BLaER1 treated with 17β-estradiol and CSF1 and Interleukin-3, amounts not matched to agents 10 nM and 100 nM (cell line): ENCODE results near the gene CLDN14.

Source experiments
- H3K27ac ChIP-seq, 11 experiments: shearing (Covaris generic); formaldehyde crosslinking; 2 replicates each; pipeline ENCODE4 v1.8.1; 2022
- H3K27me3 ChIP-seq, 11 experiments: shearing (Covaris generic); formaldehyde crosslinking; 2 replicates each; pipeline ENCODE4 v1.8.1; 2022
- H3K36me3 ChIP-seq, 11 experiments: shearing (Covaris generic); formaldehyde crosslinking; 2 replicates each; pipeline ENCODE4 v1.8.1; 2022
- H3K4me1 ChIP-seq, 10 experiments: shearing (Covaris generic); formaldehyde crosslinking; 2 replicates each; pipeline ENCODE4 v1.8.1; 2022
- H3K4me2 ChIP-seq, 11 experiments: shearing (Covaris generic); formaldehyde crosslinking; 2 replicates each; pipeline ENCODE4 v1.8.1; 2022
- H3K4me3 ChIP-seq, 10 experiments: shearing (Covaris generic); formaldehyde crosslinking; 2 replicates each; pipeline ENCODE4 v1.8.1; 2022
- H3K9ac ChIP-seq, 11 experiments: shearing (Covaris generic); formaldehyde crosslinking; 2 replicates each; pipeline ENCODE4 v1.8.1; 2022
- H3K9me3 ChIP-seq, 11 experiments: shearing (Covaris generic); formaldehyde crosslinking; replicated peaks in 1 of 11; 2 replicates each; pipeline ENCODE4 v1.8.1; 2022
- H4K20me1 ChIP-seq, 11 experiments: shearing (Covaris generic); formaldehyde crosslinking; 2 replicates each; pipeline ENCODE4 v1.8.1; 2022
- Cebpa-rat ChIP-seq, 11 experiments: shearing (Covaris generic); IDR thresholded peaks; 2 replicates each; pipeline ENCODE4 v1.8.1; 2022

Gene CLDN14

DNA sequence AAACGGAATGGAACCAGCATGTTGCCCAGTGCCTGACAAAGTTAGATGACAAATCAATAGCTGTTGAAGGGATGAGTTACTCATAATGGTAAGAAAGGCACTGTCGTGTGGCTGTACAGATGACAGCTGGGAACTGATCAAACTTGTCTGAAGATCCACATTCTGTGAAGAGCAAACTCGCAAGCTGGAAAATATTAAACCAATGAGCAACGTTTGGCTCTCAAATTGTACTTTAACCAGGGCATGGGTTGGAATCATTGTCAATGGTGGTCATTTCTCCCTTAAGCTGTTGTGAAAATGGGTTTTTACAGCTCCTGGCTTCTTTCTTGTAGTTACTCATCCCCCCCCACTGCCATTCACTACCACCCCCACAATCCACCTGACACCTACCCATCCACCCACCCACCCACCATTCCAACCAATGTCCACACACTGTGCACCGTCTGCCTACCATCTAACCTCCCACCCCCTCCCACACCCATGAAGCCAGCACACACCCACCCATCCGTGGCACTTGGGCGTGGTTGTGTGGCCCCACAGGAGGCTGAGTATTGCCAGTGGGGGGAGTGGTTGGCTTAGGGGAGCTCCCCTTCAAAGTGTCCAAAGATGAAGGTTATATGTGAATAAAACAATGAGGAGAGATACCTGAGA is 46.7 kb downstream of the CLDN14 start:
- H3K9ac ChIP-seq = no peak overlapping the region
- H3K4me1 ChIP-seq = peaks cover 0 to 40% (median 14%) of the 10 kb centered on the region in 10 experiments; a peak in 13 of 20 replicates
- TF ChIP-seq Cebpa-rat (IDR thresholded peaks at IDR 0.05) = no peak
- no peaks in the 10 kb centered on the region; a peak in 3 of 22 replicates for H3K27me3 ChIP-seq
- H3K4me3 ChIP-seq = no peak overlapping the region
- no peak overlapping the region for H3K4me2 ChIP-seq
- no peaks in the 10 kb centered on the region for H4K20me1 ChIP-seq
- H3K27ac ChIP-seq = no peak overlapping the region
- H3K36me3 ChIP-seq = no peaks in the 10 kb centered on the region
- H3K9me3 ChIP-seq = peaks cover 0 to 5% (median 0%) of the 10 kb centered on the region in 11 experiments; a peak in 1 of 22 replicates

DNA sequence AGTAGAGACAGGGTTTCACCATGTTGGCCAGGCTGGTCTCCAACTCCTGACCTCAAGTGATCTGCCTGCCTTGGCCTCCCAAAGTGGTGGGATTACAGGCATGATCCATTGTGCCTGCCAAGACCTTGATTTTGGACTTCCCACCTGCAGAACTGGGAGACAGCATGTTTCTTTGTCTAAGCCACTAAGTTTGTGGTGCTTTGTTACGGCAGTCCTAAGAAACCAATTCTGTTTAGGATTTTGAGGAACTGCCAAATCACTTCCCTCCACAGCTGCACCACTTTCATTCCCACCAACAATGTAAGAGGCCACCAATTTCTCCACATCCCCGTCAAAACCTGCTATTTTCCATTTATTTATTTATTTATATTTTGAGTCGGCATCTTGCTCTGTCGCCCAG is 48.7 kb downstream of the CLDN14 start:
- H3K4me3 ChIP-seq = no peak overlapping the region
- H3K27ac ChIP-seq = peak overlapping the region in 1 of 11 experiments; percentile 84; a peak in 3 of 22 replicates
- no peaks in the 10 kb centered on the region for H3K9me3 ChIP-seq
- H3K9ac ChIP-seq = no peak overlapping the region
- no peak for TF ChIP-seq Cebpa-rat (IDR thresholded peaks at IDR 0.05)
- peaks cover 0 to 40% (median 14%) of the 10 kb centered on the region in 10 experiments; a peak in 13 of 20 replicates for H3K4me1 ChIP-seq
- H4K20me1 ChIP-seq = no peaks in the 10 kb centered on the region
- H3K27me3 ChIP-seq = no peaks in the 10 kb centered on the region; a peak in 3 of 22 replicates
- peak overlapping the region in 4 of 11 experiments; percentile 41 to 78 (median 68); a peak in 7 of 22 replicates for H3K4me2 ChIP-seq
- H3K36me3 ChIP-seq = no peaks in the 10 kb centered on the region

DNA sequence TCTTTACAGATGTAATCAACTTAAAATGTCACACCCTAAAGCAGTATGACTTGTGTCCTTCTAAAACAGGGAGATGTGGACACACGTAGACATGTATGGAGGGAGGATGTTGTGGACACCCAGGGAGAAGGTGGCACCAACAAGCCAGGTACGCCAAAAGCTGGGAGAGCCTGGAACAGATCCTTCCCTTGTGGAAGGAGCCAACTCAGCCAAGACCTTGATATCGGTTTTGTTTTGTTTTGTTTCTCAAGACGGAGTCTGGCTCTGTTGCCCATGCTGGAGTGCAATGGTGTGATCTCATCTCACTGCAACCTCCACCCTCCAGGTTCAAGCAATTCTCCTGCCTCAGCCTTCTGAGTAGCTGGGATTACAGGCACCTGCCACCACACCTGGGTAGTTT is 49.1 kb downstream of the CLDN14 start:
- H4K20me1 ChIP-seq = no peaks in the 10 kb centered on the region
- peak overlapping the region in 4 of 11 experiments; percentile 41 to 78 (median 68); a peak in 7 of 22 replicates for H3K4me2 ChIP-seq
- no peak for TF ChIP-seq Cebpa-rat (IDR thresholded peaks at IDR 0.05)
- no peak overlapping the region for H3K4me3 ChIP-seq
- peak overlapping the region in 2 of 11 experiments; percentile 59 to 84; a peak in 5 of 22 replicates for H3K27ac ChIP-seq
- H3K27me3 ChIP-seq = no peaks in the 10 kb centered on the region; a peak in 3 of 22 replicates
- peaks cover 0 to 40% (median 14%) of the 10 kb centered on the region in 10 experiments; a peak in 13 of 20 replicates for H3K4me1 ChIP-seq
- peak overlapping the region in 1 of 11 experiments; percentile 19; a peak in 1 of 22 replicates for H3K9ac ChIP-seq
- H3K36me3 ChIP-seq = no peaks in the 10 kb centered on the region
- H3K9me3 ChIP-seq = no peaks in the 10 kb centered on the region

DNA sequence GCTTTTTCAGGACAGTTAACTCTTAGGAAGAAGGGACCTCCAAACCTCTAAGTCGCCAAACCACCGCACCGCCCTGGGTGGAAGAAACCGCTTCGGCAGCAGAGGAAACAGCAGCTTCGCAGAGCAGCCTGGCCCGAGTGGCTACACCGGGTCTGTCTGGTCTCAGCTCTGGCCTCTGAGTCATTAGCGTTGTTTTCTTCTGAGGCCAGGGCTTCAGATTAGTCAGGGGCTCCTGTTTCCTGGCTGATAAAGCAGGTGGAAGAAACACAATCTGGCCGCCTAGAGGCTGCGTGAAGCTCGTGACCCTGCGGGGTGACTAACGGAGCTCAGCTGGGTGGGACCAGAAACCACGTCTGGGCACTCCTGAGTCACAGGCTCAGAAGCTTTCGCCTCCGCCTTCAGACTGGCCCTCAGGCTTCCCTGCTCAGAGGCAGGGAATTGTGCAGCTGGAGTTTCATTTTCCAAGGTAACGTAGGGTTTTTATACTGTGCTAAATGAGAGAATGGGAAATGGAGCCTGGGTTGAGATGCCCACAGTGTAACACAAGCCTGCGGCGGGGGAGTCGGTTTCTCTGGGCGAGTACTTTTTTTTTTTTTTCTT is 49.9 kb downstream of the CLDN14 start:
- peak overlapping the region in 6 of 11 experiments; percentile 31 to 84 (median 60); a peak in 11 of 22 replicates for H3K27ac ChIP-seq
- H4K20me1 ChIP-seq = no peaks in the 10 kb centered on the region; a peak in 1 of 22 replicates
- no peaks in the 10 kb centered on the region; a peak in 3 of 22 replicates for H3K27me3 ChIP-seq
- no peak overlapping the region; a peak in 1 of 20 replicates for H3K4me3 ChIP-seq
- H3K9me3 ChIP-seq = no peaks in the 10 kb centered on the region
- H3K9ac ChIP-seq = peak overlapping the region in 5 of 11 experiments; percentile 19 to 71 (median 49); a peak in 6 of 22 replicates
- peak overlapping the region in 9 of 11 experiments; percentile 2 to 78 (median 41); a peak in 12 of 22 replicates for H3K4me2 ChIP-seq
- H3K4me1 ChIP-seq = peaks cover 0 to 40% (median 14%) of the 10 kb centered on the region in 10 experiments; a peak in 13 of 20 replicates
- TF ChIP-seq Cebpa-rat (IDR thresholded peaks at IDR 0.05) = no peak
- H3K36me3 ChIP-seq = no peaks in the 10 kb centered on the region

DNA sequence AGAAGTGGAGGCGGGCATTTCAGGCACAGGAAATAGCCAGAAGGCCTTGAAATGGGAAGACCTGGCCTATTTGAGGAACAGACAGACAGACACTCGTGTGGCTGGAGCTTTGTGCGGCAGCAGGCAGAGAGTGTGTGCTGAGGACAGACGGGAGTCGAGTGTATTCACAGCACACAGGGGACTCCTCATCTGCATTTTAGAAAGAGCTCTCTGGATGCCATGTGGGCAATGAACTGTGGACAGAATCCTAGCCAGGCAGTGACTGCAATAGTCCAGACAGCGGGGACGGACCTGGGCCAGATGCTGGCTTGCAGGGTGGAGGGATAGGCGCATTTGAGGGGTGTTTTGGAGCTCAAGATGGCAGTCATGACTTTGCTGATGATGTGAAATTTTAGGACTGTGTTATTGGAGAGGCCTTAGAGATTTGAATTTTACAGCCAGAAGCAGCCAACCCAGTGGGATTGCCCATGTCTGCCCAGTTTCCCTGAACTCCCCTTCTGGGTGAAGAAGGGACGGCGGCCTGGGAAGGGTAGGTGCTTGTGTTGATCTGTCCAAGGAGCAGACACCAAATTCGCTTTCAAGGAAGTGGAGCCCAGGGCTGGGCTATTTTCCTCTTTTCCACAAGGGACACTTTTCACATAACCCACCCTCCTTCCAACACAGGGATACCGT is 51.0 kb downstream of the CLDN14 start:
- H4K20me1 ChIP-seq = no peaks in the 10 kb centered on the region; a peak in 1 of 22 replicates
- no peak overlapping the region for H3K4me3 ChIP-seq
- H3K4me2 ChIP-seq = peak overlapping the region in 4 of 11 experiments; percentile 41 to 78 (median 68); a peak in 7 of 22 replicates
- H3K27me3 ChIP-seq = no peaks in the 10 kb centered on the region; a peak in 3 of 22 replicates
- peak overlapping the region in 1 of 11 experiments; percentile 71; a peak in 2 of 22 replicates for H3K9ac ChIP-seq
- H3K9me3 ChIP-seq = no peaks in the 10 kb centered on the region
- TF ChIP-seq Cebpa-rat (IDR thresholded peaks at IDR 0.05) = no peak
- H3K4me1 ChIP-seq = peaks cover 0 to 40% (median 14%) of the 10 kb centered on the region in 10 experiments; a peak in 13 of 20 replicates
- H3K36me3 ChIP-seq = no peaks in the 10 kb centered on the region
- peak overlapping the region in 3 of 11 experiments; percentile 70 to 84 (median 74); a peak in 5 of 22 replicates for H3K27ac ChIP-seq

DNA sequence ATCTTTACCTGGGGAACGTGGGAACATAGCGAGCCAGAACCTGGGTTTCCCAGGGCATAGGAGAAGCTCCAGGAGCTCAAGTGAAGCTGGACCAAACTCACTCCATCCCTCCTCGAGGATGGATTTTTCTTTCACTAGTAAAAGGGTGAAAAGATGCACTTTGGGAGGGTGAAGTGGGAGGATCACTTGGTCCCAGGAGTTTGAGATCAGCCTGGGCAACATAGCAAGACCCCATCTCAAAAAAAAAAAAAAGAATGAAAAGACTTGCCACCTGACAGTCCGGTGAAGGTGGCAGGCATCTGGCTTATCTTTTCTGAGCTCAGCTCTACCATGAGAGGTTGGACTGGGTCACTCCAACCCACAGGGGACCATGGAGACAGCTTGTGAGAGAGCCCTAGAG is 52.4 kb downstream of the CLDN14 start:
- Histone ChIP-seq H3K4me2 (no peak overlapping the region), H4K20me1 (no peaks in the 10 kb centered on the region; a peak in 1 of 22 replicates), H3K36me3 (no peaks in the 10 kb centered on the region), H3K27me3 (no peaks in the 10 kb centered on the region; a peak in 3 of 22 replicates), H3K4me1 (peaks cover 0 to 40% (median 14%) of the 10 kb centered on the region in 10 experiments; a peak in 13 of 20 replicates), H3K27ac (no peak overlapping the region), H3K9me3 (no peaks in the 10 kb centered on the region), H3K4me3 (no peak overlapping the region), H3K9ac (no peak overlapping the region)
- TF ChIP-seq Cebpa-rat (IDR thresholded peaks at IDR 0.05) = no peak

DNA sequence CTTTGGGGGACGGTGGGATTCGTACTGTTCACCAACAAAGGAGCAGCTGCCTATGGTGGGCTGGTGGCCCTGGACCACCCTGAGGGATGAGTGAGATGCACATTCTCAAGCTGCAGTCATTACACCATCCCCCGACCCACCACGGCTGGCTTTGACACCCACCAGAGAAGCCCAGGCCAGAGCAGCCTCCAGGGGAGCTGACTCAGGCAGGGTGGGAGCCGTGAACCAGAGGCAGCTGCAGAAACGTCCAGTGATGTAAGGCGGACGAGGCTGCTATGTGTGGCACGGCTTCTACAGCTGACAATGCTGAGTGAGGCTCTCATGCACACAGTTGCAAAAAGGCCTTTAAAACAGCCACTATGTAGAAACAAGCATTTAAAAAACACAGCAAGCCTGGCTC is 54.6 kb downstream of the CLDN14 start:
- Histone ChIP-seq H3K4me3 (no peak overlapping the region), H3K9me3 (no peaks in the 10 kb centered on the region), H3K27ac (no peak overlapping the region), H3K4me1 (peaks cover 0 to 20% (median 9%) of the 10 kb centered on the region in 10 experiments; a peak in 13 of 20 replicates), H4K20me1 (peaks cover 0 to 3% (median 0%) of the 10 kb centered on the region in 11 experiments; a peak in 3 of 22 replicates), H3K9ac (no peak overlapping the region), H3K27me3 (no peaks in the 10 kb centered on the region; a peak in 3 of 22 replicates), H3K36me3 (no peaks in the 10 kb centered on the region), H3K4me2 (no peak overlapping the region)
- TF ChIP-seq Cebpa-rat (IDR thresholded peaks at IDR 0.05) = no peak

DNA sequence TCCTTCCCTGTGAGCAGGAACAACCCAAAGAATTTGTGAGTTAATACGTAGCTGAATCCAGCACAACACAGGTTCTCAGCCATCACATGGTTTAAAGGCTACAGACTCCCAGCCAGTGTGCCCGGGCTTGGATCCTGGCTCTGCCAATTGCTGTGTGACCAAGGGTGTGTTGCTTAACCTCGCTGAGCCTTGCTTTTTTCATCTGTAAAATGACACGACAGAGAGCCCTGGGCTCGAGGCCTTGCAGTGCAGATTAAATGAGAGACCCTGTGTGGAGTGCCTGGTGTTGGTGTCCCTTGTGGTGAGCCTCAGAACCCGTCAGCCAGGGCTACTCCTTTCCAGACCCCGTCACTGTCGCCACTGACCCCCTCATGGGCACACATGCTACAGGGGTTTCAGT is 55.3 kb downstream of the CLDN14 start:
- no peaks in the 10 kb centered on the region for H3K9me3 ChIP-seq
- no peak overlapping the region for H3K27ac ChIP-seq
- TF ChIP-seq Cebpa-rat (IDR thresholded peaks at IDR 0.05) = no peak
- H3K9ac ChIP-seq = no peak overlapping the region
- H3K4me2 ChIP-seq = no peak overlapping the region
- peaks cover 0 to 3% (median 0%) of the 10 kb centered on the region in 11 experiments; a peak in 3 of 22 replicates for H4K20me1 ChIP-seq
- H3K36me3 ChIP-seq = 0 out of 22 replicates have a peak, but pooled peaks cover 0 to 2% (median 0%) of the 10 kb centered on the region in 11 experiments
- peaks cover 0 to 13% (median 3%) of the 10 kb centered on the region in 10 experiments; a peak in 12 of 20 replicates for H3K4me1 ChIP-seq
- H3K27me3 ChIP-seq = no peaks in the 10 kb centered on the region; a peak in 2 of 22 replicates
- no peak overlapping the region for H3K4me3 ChIP-seq
